ENCODE measurements around the gene KCNA5.

The KCNA5 gene

DNA sequence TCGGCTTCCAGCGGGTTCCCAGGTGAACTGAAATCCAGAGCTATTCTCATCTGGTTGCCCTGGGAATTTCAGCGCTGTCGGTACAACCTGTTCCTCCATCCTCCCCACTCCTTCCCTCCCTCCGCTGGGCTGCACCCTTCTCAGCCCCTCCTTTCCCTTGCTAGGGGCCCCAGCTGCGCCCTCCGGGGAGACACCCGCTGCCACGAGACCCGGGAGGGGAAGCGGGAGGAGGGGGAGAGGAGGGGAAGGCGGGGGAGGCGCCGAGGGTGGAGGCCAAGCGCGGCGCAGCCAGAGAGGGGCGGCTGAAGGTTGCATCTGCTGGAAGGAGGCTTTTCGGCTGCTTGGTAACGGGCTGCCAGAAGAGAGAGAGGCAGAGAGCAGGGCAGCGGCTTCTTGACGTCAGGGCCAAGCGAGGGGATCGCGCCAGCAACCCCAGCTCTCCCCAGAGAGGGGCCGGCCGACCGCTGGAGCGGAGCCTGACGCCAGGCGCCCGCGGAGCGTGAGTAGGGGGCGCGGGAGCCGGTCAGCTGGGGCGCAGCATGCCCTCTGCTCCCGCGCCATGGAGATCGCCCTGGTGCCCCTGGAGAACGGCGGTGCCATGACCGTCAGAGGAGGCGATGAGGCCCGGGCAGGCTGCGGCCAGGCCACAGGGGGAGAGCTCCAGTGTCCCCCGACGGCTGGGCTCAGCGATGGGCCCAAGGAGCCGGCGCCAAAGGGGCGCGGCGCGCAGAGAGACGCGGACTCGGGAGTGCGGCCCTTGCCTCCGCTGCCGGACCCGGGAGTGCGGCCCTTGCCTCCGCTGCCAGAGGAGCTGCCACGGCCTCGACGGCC is at the start of gene KCNA5:
Gene KCNA5, plus strand, starts transcription at position 291 of the 831 bp plus-strand sequence. Its CDS starts 269 bp downstream, at position 560.
- no peak for DNase-seq

GRCh38 chr12:4994622-4995021 is 49.1 kb upstream of the KCNA5 start:
- DNase-seq, result no peak

- DNase-seq, result no peak
These were observed 47.0 kb upstream of the KCNA5 start for GRCh38 chr12:4996714-4997113.

- peak; percentile 97 for DNase-seq
These were observed 45.7 kb upstream of the KCNA5 start for GRCh38 chr12:4997939-4998338.

DNA sequence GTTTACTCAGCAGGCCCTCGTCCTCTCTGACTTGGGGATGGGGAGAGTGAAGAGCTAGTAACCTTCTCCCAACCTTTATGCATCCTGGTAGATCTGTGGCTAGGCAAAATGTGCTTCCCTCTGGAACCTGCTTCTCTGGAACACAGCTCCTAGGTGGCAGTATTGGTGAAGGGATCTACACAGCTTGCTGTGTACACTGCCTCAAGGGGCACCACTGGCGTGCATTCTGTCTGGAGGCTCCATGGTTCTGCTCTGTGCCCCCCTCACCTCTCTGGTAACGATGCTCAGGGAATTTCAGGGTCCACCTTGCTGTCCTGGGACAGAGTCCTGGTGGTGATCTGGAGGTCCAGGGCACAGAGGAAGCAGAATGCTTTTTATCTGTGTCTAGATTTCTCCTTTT is 43.5 kb upstream of the KCNA5 start:
- peak; percentile 18 for DNase-seq

DNA sequence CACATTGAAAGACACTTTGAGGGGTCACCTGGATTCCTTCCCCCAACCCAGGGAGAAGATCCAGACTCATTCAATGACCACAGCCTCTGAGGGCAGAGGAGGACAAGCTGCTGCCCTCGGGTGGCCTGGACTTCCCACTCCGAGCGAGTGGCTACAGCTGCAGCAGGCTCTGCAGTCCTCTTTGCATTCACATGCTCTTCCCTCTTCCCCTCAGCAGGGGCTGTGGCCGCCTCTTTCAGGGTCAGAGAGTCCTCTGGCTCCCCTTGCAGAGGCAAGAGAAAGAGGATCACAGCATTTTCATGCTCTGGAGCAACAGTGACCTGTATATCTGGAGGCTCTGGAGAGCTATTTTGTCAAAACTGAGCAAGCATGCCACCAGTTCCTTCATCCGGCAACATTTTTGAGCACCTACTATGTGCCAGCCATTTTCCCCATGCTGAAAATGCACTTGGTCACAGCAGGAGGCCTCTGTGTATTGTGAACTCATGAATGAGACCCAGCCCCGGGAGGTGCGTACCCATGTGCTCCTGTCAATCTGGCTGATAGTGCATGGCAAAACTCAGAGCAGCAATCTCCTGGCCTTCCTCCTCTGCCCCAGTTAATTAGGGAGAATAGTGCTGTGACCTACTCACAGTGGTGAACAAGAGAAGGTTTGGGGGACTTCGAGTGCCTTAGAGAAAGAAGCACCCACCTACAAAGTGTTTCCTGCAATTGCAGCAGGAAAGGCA is 42.9 kb upstream of the KCNA5 start:
- DNase-seq, result no peak

DNA sequence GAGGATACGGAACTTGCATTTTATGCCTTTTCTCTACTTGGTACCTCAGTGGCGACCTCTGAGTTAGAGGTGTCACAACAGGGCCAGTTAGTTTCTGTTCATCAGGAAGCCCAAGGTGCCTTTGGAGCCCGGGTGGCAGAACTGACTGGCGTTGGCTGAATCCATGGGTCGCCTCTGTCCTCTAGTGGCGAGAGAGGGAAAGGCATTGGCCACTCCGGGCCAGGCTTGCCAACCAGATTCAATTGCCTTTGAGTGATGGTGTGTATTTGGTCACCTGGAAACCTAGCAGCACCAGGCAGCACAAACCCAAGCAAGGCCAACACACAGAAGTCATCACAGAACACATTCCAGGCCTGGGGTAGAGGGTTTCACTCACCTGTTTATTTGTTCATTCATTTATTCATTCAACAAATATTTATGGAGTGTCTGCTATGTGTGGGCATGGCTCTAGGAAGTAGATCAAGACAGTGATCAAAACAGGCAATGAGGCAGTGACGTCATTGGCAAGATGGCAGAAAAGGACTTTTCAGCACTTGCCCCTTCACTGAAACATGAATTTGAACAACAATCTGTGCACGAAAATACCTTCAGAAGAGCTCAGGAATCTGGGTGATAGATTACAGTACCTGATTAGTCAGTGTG is 40.5 kb upstream of the KCNA5 start:
- DNase-seq, result peak; percentile 57

- no peak for DNase-seq
These were observed 35.0 kb upstream of the KCNA5 start for GRCh38 chr12:5008661-5009060.

DNA sequence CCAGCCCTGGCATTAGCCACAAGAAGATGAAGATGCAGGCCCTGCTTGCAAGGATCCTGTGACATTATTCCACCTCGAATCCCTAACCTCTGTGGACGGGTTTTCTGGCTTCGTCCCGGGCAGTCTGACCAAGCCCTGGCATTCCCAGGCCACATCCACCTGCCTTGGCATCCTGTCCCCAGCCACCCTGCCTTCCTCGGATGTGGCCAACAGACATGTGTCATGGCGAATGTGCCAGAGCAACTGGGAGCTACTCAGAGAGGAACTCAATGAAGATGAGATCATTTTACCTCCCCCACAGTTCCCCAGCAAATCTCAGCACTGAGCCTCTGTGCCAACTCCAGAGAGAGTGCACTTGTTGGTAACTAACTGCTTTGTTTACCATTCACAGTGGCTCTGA is 33.5 kb upstream of the KCNA5 start:
- no peak for DNase-seq

DNA sequence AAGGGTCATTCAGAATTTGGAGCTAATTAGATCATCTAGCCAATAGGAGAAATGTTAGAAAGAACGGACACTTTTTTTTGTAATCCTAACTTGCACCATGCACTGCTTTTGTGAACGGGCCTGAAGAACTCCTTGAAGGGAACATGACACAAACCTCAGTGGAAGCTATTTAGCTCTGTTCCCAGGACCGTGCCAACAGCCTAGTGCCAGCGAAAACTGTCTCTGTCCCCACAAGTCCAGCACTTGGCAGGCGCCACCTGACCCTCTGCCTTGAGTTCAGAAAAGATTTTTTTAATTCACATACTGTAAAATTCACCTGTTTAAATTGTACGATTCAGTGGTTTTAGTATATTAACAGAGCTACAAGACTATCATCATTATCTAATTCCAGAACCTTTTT is 31.3 kb upstream of the KCNA5 start:
- DNase-seq, result no peak

DNA sequence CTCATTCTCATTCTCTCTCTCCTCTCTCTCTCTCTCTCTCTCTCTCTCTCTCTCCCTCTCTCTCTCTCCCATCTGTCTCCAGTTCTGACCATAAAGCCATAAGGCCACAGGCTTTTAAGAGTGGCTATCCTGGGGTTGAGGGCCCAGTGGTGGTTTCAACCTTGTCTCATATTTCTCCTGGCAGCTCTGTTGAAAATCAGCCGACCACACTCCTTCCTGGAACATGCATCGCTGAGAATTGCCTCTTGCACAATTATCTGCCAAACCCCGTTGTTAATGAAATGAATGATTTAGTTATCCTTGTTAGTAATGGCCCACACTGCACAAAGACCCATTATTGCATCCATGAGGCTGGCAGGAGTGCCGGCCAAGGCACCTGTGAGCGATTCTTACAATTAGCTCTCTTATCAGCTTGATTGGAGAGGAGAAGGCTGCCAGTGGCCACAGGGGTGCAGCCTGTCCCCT is 30.4 kb upstream of the KCNA5 start:
- no peak for DNase-seq

GRCh38 chr12:5014269-5014668 is 29.4 kb upstream of the KCNA5 start:
- DNase-seq, result no peak

- no peak for DNase-seq
These were observed 27.8 kb upstream of the KCNA5 start for GRCh38 chr12:5015711-5016492.

- DNase-seq, result no peak
These were observed 27.2 kb upstream of the KCNA5 start for GRCh38 chr12:5016526-5016925.

GRCh38 chr12:5017638-5018348 is 25.9 kb upstream of the KCNA5 start:
- no peak for DNase-seq

DNA sequence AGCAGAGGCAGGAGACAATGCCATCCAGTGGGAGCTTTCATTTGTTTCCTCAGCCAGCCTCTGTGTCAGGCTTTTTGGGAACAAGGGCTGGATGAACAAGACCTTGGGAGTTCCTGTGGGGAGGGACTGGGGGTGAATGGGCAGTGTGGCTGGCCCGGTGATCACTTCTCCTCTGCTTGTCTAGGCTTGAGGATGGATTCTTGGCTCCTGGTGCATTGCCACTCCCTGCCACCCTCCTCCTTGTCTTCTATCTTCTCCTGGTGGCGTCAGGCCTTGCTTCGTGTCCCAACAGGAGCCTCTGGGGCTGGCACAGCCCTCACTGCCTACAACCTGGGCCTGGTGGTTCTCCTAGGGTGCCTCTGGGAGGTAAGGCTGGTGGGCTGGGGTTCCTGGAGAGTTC is 25.0 kb upstream of the KCNA5 start:
- DNase-seq, result no peak

DNA sequence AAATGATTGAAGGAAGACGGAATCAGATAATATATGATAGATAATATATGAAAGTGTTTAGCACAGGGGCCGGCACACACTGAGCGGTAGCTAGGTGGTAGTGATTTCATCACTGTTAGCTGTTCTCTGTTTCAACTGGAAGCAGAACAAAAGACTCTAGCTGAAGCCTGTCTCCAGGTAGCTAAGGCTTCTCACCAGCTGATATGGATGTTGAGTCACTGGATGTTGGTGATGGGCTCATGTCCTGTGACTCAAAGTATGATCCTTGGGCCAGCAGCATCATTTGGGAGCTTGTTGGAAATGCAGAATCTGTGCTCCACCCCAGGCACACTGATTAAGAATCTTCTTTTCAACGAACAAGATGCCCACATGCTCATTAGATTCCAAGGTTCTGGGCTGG is 21.7 kb upstream of the KCNA5 start:
- no peak for DNase-seq

DNA sequence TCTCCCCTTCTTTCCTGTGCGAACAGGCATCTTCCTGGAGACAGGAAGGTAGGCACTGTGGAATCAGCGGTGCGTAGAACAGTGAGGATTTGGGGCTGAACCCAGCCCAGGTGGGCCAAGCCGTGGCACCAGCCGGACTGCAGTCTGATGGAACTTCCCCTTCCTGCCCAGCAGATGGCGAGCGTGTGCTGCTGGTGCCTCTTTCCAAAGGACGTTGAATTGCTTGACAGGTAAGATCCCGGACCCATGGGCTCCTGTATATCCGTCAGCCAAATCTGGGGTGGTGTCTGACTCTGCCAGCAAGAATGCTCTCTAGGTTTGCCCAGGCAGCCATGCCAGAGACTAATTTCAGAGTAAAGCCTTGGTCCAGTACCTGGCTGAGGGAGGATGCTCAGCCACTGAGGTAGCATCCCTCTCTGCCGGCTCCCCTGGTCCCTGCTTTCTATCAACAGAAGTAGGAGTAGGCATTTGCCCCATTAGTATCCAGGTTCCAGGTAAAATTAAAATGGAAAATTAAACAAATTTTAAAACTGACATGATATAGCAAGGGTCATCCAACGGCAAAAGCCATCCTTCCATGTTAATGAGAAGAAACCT is 21.1 kb upstream of the KCNA5 start:
- no peak for DNase-seq

GRCh38 chr12:5023842-5024241 is 19.8 kb upstream of the KCNA5 start:
- no peak for DNase-seq

DNA sequence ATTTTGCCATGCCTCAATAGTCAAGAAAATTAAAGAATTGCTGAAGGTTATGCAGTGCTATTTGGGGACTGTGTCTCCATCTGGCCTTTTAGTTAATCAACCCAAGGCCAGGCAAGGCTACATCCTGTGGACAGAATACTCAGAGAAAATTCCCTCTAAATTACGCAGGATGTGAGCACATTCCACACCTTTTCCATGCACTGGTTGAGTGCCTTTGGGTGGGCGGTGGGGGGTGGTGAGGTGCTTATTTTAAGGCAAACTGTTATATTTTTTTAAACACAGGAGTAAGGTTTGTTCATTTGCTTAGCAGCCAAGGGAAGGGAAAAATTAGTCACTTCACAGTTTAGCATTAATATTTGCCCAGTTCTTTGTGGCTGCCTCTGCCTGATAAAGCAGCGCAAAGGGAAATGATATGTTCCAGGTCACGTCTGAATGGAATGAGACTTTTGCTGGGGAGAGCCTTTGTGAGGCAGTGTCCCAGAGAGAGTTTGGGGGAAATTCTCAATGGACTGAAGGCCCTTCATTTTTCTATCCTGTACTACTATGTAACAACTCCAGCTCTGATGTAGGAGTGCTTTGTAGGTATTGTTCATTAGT is 17.2 kb upstream of the KCNA5 start:
- no peak for DNase-seq

GRCh38 chr12:5027046-5027821 is 16.4 kb upstream of the KCNA5 start:
- no peak for DNase-seq
